OCI-LY7 (cell line): ENCODE data around the gene DMD.

Experiments
- CTCF ChIP-seq: fragments of 200-600 bp; sonication (generic); conservative IDR thresholded peaks from 2 replicates; pipeline ENCODE4 v1.5.1; 2014; ENCODE audit warnings: mild to moderate bottlenecking, antibody characterized with exemption, low read length, moderate library complexity, mixed read lengths
- EZH2phosphoT487 ChIP-seq: fragments of 200-600 bp; sonication (generic); IDR thresholded peaks from 2 replicates; pipeline ENCODE4 v1.6.1; 2018; ENCODE audit warnings: low read depth, borderline replicate concordance, mild to moderate bottlenecking, mixed run types, antibody characterized with exemption, low read length, moderate library complexity, mixed read lengths

DNA sequence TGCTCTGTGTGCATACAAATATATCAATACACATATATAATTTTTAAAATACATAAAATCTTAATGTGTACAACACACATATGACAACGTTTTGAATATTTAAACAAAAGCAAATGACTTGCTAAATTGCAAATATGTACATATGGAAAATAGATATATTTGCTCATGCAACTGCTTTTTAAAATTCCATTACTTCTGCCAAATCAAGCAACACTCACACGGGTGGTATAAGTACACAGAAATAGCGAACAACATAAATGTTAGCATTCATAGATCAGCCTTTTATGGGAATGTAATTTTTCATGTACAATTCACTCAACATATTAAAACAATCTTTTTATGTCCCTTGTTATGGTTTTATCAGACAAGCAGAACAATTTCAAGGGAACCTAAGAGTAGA is 116.3 kb downstream of the DMD start:
- TF ChIP-seq CTCF (no peak), EZH2phosphoT487 (no peak)
